NCI-H2171 (cell line): ENCODE results near the gene MYOZ1.
"Not testable (repeated sequence)": the region's sequence is repeated elsewhere in the genome, so short reads cannot be mapped to it uniquely, and the experiment has no call there.

ENCODE experiments used
- DNase-seq: peaks from one replicate; lab custom pipeline; 2025; lab: John Stamatoyannopoulos, UW

The MYOZ1 gene

GRCh38 chr10:73647875-73648651, 6.8 kb upstream of the MYOZ1 start:
- DNase-seq, result no peak

- peak; percentile 57 for DNase-seq
These were observed 6.1 kb upstream of the MYOZ1 start for GRCh38 chr10:73647211-73647874.

GRCh38 chr10:73646598-73647041, 5.3 kb upstream of the MYOZ1 start:
- no peak for DNase-seq

GRCh38 chr10:73645251-73645650, 4.0 kb upstream of the MYOZ1 start:
- DNase-seq, result no peak

GRCh38 chr10:73644767-73645166, 3.5 kb upstream of the MYOZ1 start:
- DNase-seq, result no peak

- DNase-seq, result peak; percentile 12
These were observed 2.9 kb upstream of the MYOZ1 start for GRCh38 chr10:73644015-73644743.

- DNase-seq, result no peak
These were observed 2.1 kb upstream of the MYOZ1 start for GRCh38 chr10:73643362-73643761.

GRCh38 chr10:73639286-73639685, 2.0 kb downstream of the MYOZ1 start:
- no peak for DNase-seq

GRCh38 chr10:73635781-73636180, 5.5 kb downstream of the MYOZ1 start:
- DNase-seq, result no peak

- DNase-seq, result no peak
These were observed 6.9 kb downstream of the MYOZ1 start for GRCh38 chr10:73634421-73634820.

- DNase-seq, result no peak
These were observed 12.1 kb downstream of the MYOZ1 start for GRCh38 chr10:73629165-73629564.

- no peak for DNase-seq
These were observed 12.9 kb downstream of the MYOZ1 start for GRCh38 chr10:73628405-73628804.

GRCh38 chr10:73627300-73627699, 14.0 kb downstream of the MYOZ1 start:
- DNase-seq, result no peak

- DNase-seq, result peak; percentile 92
These were observed 15.2 kb downstream of the MYOZ1 start for GRCh38 chr10:73625884-73626752.

GRCh38 chr10:73625004-73625883, 16.0 kb downstream of the MYOZ1 start:
- DNase-seq, result peak; percentile 18

- DNase-seq, result no peak
These were observed 18.2 kb downstream of the MYOZ1 start for GRCh38 chr10:73623056-73623455.

GRCh38 chr10:73620974-73621373, 20.3 kb downstream of the MYOZ1 start:
- not testable (repeated sequence) for DNase-seq

GRCh38 chr10:73617143-73617542, 24.1 kb downstream of the MYOZ1 start:
- not testable (repeated sequence) for DNase-seq

GRCh38 chr10:73614720-73615119, 26.6 kb downstream of the MYOZ1 start:
- DNase-seq, result no peak

- DNase-seq, result no peak
These were observed 32.2 kb downstream of the MYOZ1 start for GRCh38 chr10:73609116-73609515.

GRCh38 chr10:73601486-73601921, 39.8 kb downstream of the MYOZ1 start:
- no peak for DNase-seq
